Kidney epithelial cell (primary cell): ENCODE data around the gene PCDH8. TPM values are rescaled to one million over a fixed set of nuclear protein-coding genes. Genes with fewer than 3 reads are reported as not detected.

Experiments
- DNase-seq: peaks from one replicate; pipeline ENCODE4 v3.0.0-alpha.2; 2010; ENCODE audit warnings: low read depth
- H3K27me3 ChIP-seq: 2 replicates; pipeline ENCODE4 v1.6.0; 2011; ENCODE audit warnings: low read length; ENCODE audit not compliant: control insufficient read depth, insufficient read depth
- H3K36me3 ChIP-seq: 2 replicates; pipeline ENCODE4 v1.5.1; 2011; ENCODE audit warnings: low read length; ENCODE audit not compliant: control insufficient read depth, insufficient read depth
- H3K4me3 ChIP-seq: 2 replicates; pipeline ENCODE4 v1.5.1; 2011; ENCODE audit warnings: low read depth, mild to moderate bottlenecking, control low read depth, low read length
- CTCF ChIP-seq: IDR thresholded peaks from 2 replicates; pipeline ENCODE4 v1.5.1; 2011; ENCODE audit warnings: mild to moderate bottlenecking, moderate library complexity, low read length, control low read depth, inconsistent platforms; ENCODE audit not compliant: insufficient read depth, poor library complexity, severe bottlenecking
- total RNA-seq: library from RNA; depleted of rRNA; stranded (reverse); fragments of >200 nt; gene quantifications from 2 replicates; pipeline ENCODE4 v1.2.3, GENCODE V29; 2015

PCDH8 gene
- total RNA-seq, 1 donor from 2014 or later: 0.04 TPM

- no peak for TF ChIP-seq CTCF
- H3K27me3 ChIP-seq: no peaks in the 10 kb centered on the region
- H3K4me3 ChIP-seq: no peak overlapping the region
- no peaks in the 10 kb centered on the region for H3K36me3 ChIP-seq
- DNase-seq: no peak
Observed at GRCh38 chr13:52794589-52794988, 53.9 kb downstream of the PCDH8 start.

DNA sequence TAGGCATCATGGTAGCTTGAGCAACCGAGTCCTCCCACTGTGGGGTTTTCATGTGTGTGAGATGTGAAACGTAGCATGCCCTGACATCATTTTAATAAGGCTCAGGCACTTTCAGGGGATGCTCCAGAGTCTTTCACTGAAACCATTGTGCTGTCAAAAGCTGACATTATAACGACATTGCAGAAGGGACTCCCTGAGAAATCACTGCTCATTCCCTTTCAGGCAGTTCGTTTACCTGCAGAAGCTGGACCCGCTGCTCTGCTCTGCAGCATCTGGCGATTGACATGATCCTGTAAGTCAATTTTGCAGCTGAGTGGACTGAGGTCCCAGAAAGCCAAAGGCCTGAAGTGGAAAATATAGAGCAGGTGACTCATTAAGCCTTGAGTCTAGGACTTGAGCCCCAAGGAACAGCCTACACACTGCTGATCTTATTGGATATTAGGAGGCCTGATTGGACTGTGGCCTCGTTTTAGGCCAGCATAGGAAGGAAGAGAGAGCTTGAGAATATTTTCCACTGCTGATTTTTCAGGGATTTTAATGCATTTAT is 54.9 kb downstream of the PCDH8 start:
- DNase-seq: no peak
- Histone ChIP-seq H3K4me3 (no peak overlapping the region), H3K27me3 (no peaks in the 10 kb centered on the region), H3K36me3 (no peaks in the 10 kb centered on the region)
- no peak for TF ChIP-seq CTCF

Other genes starting within 250 kb of the PCDH8 start
- 4.0 and 7.2 TPM in 2 replicates for gene HNRNPA1L2, start 206.2 kb downstream of the PCDH8 start, total RNA-seq
- 44.6 and 49.8 TPM in 2 replicates for gene SUGT1, start 195.8 kb downstream of the PCDH8 start, total RNA-seq
- 0.46 and 1.4 TPM in 2 replicates for gene CNMD, start 108.8 kb downstream of the PCDH8 start, total RNA-seq
- gene OLFM4, start 180.2 kb upstream of the PCDH8 start, total RNA-seq: 0.21 and 0.41 TPM in 2 replicates